GM12878 (cell line): Measurements from ENCODE around the gene CITED2. TPM values are rescaled to one million over a fixed set of nuclear protein-coding genes. Genes with fewer than 3 reads are reported as not detected.

Source experiments
- ATAC-seq: fragments of 200-7000 bp; cut with Tn5 transposase; 3 replicates; pipeline ENCODE4 v1.9.1; 2020; ENCODE audit warnings: mild to moderate bottlenecking, moderate library complexity
- BruUV-seq: library from RNA; stranded (reverse); fragments of 400-500 nt; replicated peaks from 2 replicates; lab custom pipeline; 2021; lab: Mats Ljungman, UMichigan
- CTCF ChIA-PET: fragments of 300-600 bp; sonication (Branson Sonifier 250); formaldehyde crosslinking; extraction: SDS; loops from one replicate; lab custom pipeline; 2021; ENCODE audit warnings: inconsistent platforms; lab: Yijun Ruan, JAX
- POLR2A ChIA-PET: fragments of 350-600 bp; formaldehyde crosslinking; extraction: SDS; loops from one replicate; lab custom pipeline; 2021; ENCODE audit warnings: inconsistent platforms; lab: Charles Lee
- RAD21 ChIA-PET: fragments of 300-600 bp; sonication (Branson Sonifier 250); formaldehyde crosslinking; loops from one replicate; lab custom pipeline; 2023; ENCODE audit warnings: antibody characterized with exemption; ENCODE audit not compliant: unreplicated experiment; lab: Charles Lee
- SMC1A ChIA-PET: fragments of 300-600 bp; sonication (Branson Sonifier 250); formaldehyde crosslinking; loops from one replicate; lab custom pipeline; 2023; ENCODE audit not compliant: unreplicated experiment, uncharacterized antibody; lab: Charles Lee
- DNase-seq: peaks from one replicate; pipeline ENCODE4 v3.0.0-alpha.2; 2011; ENCODE audit warnings: low read depth, low spot score
- FAIRE-seq: peaks from 3 replicates; lab custom pipeline; 2011; peaks lifted over from hg19 to GRCh38; lab: Jason Lieb, UNC
- H2AFZ ChIP-seq: 2 replicates; pipeline ENCODE4 v1.6.0; 2011; ENCODE audit warnings: low read depth, low read length, control low read depth; ENCODE audit not compliant: control insufficient read depth
- H3K27ac ChIP-seq: 2 replicates; pipeline ENCODE4 v1.5.1; 2011; ENCODE audit warnings: control low read depth; ENCODE audit not compliant: control insufficient read depth, insufficient read depth
- H3K27me3 ChIP-seq, 2 experiments: replicated peaks in 1 of 2; 2 replicates each; pipeline versions ENCODE4 v1.6.0 to v1.6.1; 2011; ENCODE audit warnings: low read length in 1 of 2; ENCODE audit not compliant: control insufficient read depth in 2 of 2, insufficient read depth in 2 of 2
- H3K36me3 ChIP-seq, 2 experiments: 2 replicates each; pipeline ENCODE4 v1.5.1; 2011; ENCODE audit warnings: low read length in 1 of 2; ENCODE audit not compliant: control insufficient read depth in 2 of 2, insufficient read depth in 2 of 2
- H3K4me1 ChIP-seq: 2 replicates; pipeline ENCODE4 v1.6.1; 2011; ENCODE audit warnings: mild to moderate bottlenecking, low read length, moderate library complexity, mixed read lengths; ENCODE audit not compliant: control insufficient read depth, insufficient read depth
- H3K4me2 ChIP-seq: 2 replicates; pipeline ENCODE4 v1.6.0; 2011; ENCODE audit warnings: control low read depth; ENCODE audit not compliant: control insufficient read depth, insufficient read depth
- H3K4me3 ChIP-seq: fragments of 200-600 bp; sonication (generic); 2 replicates; pipeline ENCODE4 v1.5.1; 2016
- H3K79me2 ChIP-seq: 2 replicates; pipeline ENCODE4 v1.6.0; 2011; ENCODE audit warnings: low read length; ENCODE audit not compliant: control insufficient read depth, insufficient read depth
- H3K9ac ChIP-seq: 2 replicates; pipeline ENCODE4 v1.8.0; 2011; ENCODE audit warnings: low read length, control low read depth, mixed read lengths; ENCODE audit not compliant: control insufficient read depth, insufficient read depth
- H3K9me3 ChIP-seq: replicated peaks from 3 replicates; pipeline ENCODE4 v1.5.1; 2011; ENCODE audit warnings: mild to moderate bottlenecking, low read length; ENCODE audit not compliant: control insufficient read depth, insufficient read depth
- H4K20me1 ChIP-seq: 2 replicates; pipeline ENCODE4 v1.6.0; 2011; ENCODE audit not compliant: control insufficient read depth, insufficient read depth
- BCL11A ChIP-seq: IDR thresholded peaks from 2 replicates; pipeline ENCODE4 v1.6.1; 2011; ENCODE audit warnings: low read depth, low read length
- CHD1 ChIP-seq: IDR thresholded peaks from 2 replicates; pipeline ENCODE4 v1.6.1; 2012; ENCODE audit warnings: low read depth, low read length, improper control_type of control experiment
- CUX1 ChIP-seq: IDR thresholded peaks from 2 replicates; pipeline ENCODE4 v1.6.1; 2012; ENCODE audit warnings: improper control_type of control experiment, low read depth, low read length; ENCODE audit not compliant: insufficient replicate concordance
- EED ChIP-seq: sonication (generic); IDR thresholded peaks from 2 replicates; pipeline ENCODE4 v1.6.1; 2016; ENCODE audit warnings: antibody characterized with exemption, low read depth
- ETV6 ChIP-seq, 2 experiments: fragments of 450-650 bp in 1 of 2; IDR thresholded peaks in 1 of 2; conservative IDR thresholded peaks in 1 of 2; 2 replicates each; pipeline ENCODE4 v1.6.1; 2014; ENCODE audit warnings: antibody characterized with exemption in 1 of 2, borderline replicate concordance in 1 of 2, low read depth in 1 of 2, mild to moderate bottlenecking in 1 of 2, moderate library complexity in 1 of 2
- IKZF1 ChIP-seq: fragments of 450-650 bp; conservative IDR thresholded peaks from 2 replicates; pipeline ENCODE4 v1.6.1; 2017; ENCODE audit warnings: antibody characterized with exemption, mild to moderate bottlenecking
- MTA2 ChIP-seq: fragments of 450-650 bp; IDR thresholded peaks from 2 replicates; pipeline ENCODE4 v1.6.1; 2016; ENCODE audit warnings: low read depth, mild to moderate bottlenecking, moderate library complexity
- NFYA ChIP-seq: IDR thresholded peaks from 2 replicates; pipeline ENCODE4 v1.6.1; 2011; ENCODE audit warnings: low read depth, mild to moderate bottlenecking, low read length, improper control_type of control experiment, borderline replicate concordance
- SMC3 ChIP-seq: IDR thresholded peaks from 2 replicates; pipeline ENCODE4 v1.6.1; 2011; ENCODE audit warnings: low read length, improper control_type of control experiment, borderline replicate concordance
- SRF ChIP-seq, 2 experiments: IDR thresholded peaks; 2 replicates each; pipeline ENCODE4 v1.6.1; 2011; ENCODE audit warnings: low read depth in 2 of 2, low read length in 2 of 2, mild to moderate bottlenecking in 1 of 2, moderate library complexity in 1 of 2
- TCF12 ChIP-seq: IDR thresholded peaks from 2 replicates; pipeline ENCODE4 v1.6.1; 2011; ENCODE audit warnings: low read depth, mild to moderate bottlenecking, low read length
- ZNF622 ChIP-seq: fragments of 450-650 bp; IDR thresholded peaks from 2 replicates; pipeline ENCODE4 v1.6.1; 2017; ENCODE audit warnings: mild to moderate bottlenecking, inconsistent platforms
- WGBS: methylation state at CpG from one replicate; pipeline ENCODE4 v1.1.6; 2016; ENCODE audit warnings: low lambda C conversion rate; ENCODE audit not compliant: insufficient replicate concordance, insufficient coverage; ENCODE audit errors: missing lambda C conversion rate; 5-methylcytosine and 5-hydroxymethylcytosine counted together
- in situ Hi-C: fragments of 300-500 bp; cut with MboI; formaldehyde crosslinking; loops from 9 replicates; pipeline ENCODE4 v1.14.3; 2018; ENCODE audit warnings: mixed read lengths
- intact Hi-C: fragments of 100-400 bp; cut with micrococcal nuclease; formaldehyde crosslinking; loops from one replicate; pipeline ENCODE4 v1.14.2; 2022; ENCODE audit not compliant: unreplicated experiment
- polyA plus RNA-seq, 11 experiments: library from polyadenylated mRNA; depleted of rRNA in 4 of 11; unstranded in 6 of 11; stranded (reverse) in 5 of 11; fragments of >200 nt; fragmentation: Nextera tagmentation in 4 of 11; fragmentation: Illumina TruSeq in 1 of 11; extraction: Ambion mirVana in 4 of 11; extraction: Trizol in 1 of 11; gene quantifications; 1 replicate in 1 of 11; 2 replicates in 10 of 11; pipeline versions ENCODE4 v1.2.1 to v1.2.3, GENCODE V29; 2011 to 2016; ENCODE audit warnings: inconsistent platforms in 2 of 11, missing spikeins in 2 of 11, low read depth in 1 of 11
- total RNA-seq, 4 experiments: library from RNA; depleted of rRNA in 3 of 4; stranded (reverse); fragments of >200 nt in 3 of 4; fragmentation: Illumina TruSeq in 1 of 4; extraction: Trizol in 1 of 4; gene quantifications; 2 replicates each; pipeline versions ENCODE4 v1.2.1 to v1.2.3, GENCODE V29; 2013 to 2021

The CITED2 gene
- total and polyA plus RNA-seq, 10 of the 15 experiments (the other 5 are each of a cell fraction or from before 2014, with no cell fraction given): 0.08 to 20.0 (median 7.3) TPM

DNA sequence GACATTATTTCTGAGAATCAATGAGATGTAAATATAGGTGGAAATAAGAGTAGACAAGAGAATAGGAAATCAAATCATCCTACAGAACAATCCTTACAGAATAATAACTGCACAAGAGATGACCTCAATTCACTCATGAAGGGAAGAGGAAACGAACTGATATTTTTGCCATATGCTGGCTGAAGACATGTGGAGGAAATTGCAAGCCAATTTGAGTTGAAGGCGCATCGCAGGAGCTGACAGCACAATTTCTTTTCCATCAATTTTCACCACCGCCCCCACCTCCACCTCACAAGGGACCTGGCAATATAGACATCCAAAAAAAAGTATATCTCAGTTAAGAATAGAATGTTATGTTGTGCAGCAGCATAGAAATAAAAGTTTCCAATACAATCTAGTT, 20.3 kb downstream of the CITED2 start:
- ChIA-PET RAD21 (interaction anchor here (1.0 to 2.3 kb wide), 3 partner anchors 10 to 135 kb away, joined by 3 to 11 read pairs (median 8); no protein-coding TSS in a partner anchor), CTCF (interaction anchor here (1.5 to 5.3 kb wide), 3 partner anchors 10 to 134 kb away, joined by 4 to 30 read pairs (median 5); no protein-coding TSS in a partner anchor), SMC1A (interaction anchor here (0.9 to 1.6 kb wide), 4 partner anchors 10 to 135 kb away, joined by 3 to 7 read pairs (median 4); no protein-coding TSS in a partner anchor), POLR2A (no interaction called here)
- no peak overlapping the region for H3K9ac ChIP-seq
- no peak overlapping the region for H3K4me3 ChIP-seq
- no peaks in the 10 kb centered on the region; the same call in 2 of the 3 replicates for H3K9me3 ChIP-seq
- no peaks in the 10 kb centered on the region for H4K20me1 ChIP-seq
- no peaks in the 10 kb centered on the region for H3K36me3 ChIP-seq
- intact Hi-C loops: no loop called here
- no peak overlapping the region for H2AFZ ChIP-seq
- no peak for ATAC-seq
- TF ChIP-seq EED: no peak
- no peak for TF ChIP-seq CHD1
- no peak for TF ChIP-seq SRF (IDR thresholded peaks at IDR 0.05; ENCODE audit: low read depth in 2 of 2, low read length in 2 of 2)
- TF ChIP-seq ETV6 (conservative IDR thresholded peaks at IDR 0.05 in 1 of 2, IDR thresholded peaks at IDR 0.05 in 1 of 2; ENCODE audit: borderline replicate concordance in 1 of 2, low read depth in 1 of 2): no peak
- FAIRE-seq: no peak
- H3K4me2 ChIP-seq: no peak overlapping the region
- H3K27ac ChIP-seq: no peak overlapping the region
- in situ Hi-C loops: loop anchor here (10.0 kb wide), 1 partner anchor 759 kb away; no protein-coding TSS in a partner anchor
- H3K79me2 ChIP-seq: no peaks in the 10 kb centered on the region
- no TSS peak for BruUV-seq
- no peaks in the 10 kb centered on the region for H3K4me1 ChIP-seq
- DNase-seq: no peak
- 61% methylated on average over 4 of the region's 4 CpGs for WGBS
- no peaks in the 10 kb centered on the region for H3K27me3 ChIP-seq

GRCh38 chr6:139349464-139350020, 24.9 kb downstream of the CITED2 start:
- H3K79me2 ChIP-seq: no peaks in the 10 kb centered on the region
- CTCF ChIA-PET: interaction anchor here (1.9 to 2.0 kb wide), 2 partner anchors 20 to 130 kb away, joined by 4 to 9 read pairs; no protein-coding TSS in a partner anchor
- no peaks in the 10 kb centered on the region for H4K20me1 ChIP-seq
- no peaks in the 10 kb centered on the region for H3K36me3 ChIP-seq
- SMC1A ChIA-PET: interaction anchor here (1.4 to 1.7 kb wide), 4 partner anchors 11 to 218 kb away, joined by 4 to 6 read pairs (median 4); no protein-coding TSS in a partner anchor
- intact Hi-C loops: no loop called here
- H3K27ac ChIP-seq: no peak overlapping the region
- no peaks in the 10 kb centered on the region for H3K27me3 ChIP-seq
- WGBS: 34% methylated on average over 5 of the region's 5 CpGs
- no peaks in the 10 kb centered on the region for H3K9me3 ChIP-seq
- POLR2A ChIA-PET: no interaction called here
- H3K4me1 ChIP-seq: no peaks in the 10 kb centered on the region
- FAIRE-seq: no peak
- in situ Hi-C loops: loop anchor here (10.0 kb wide), 1 partner anchor 755 kb away; no protein-coding TSS in a partner anchor
- no peak overlapping the region for H3K4me3 ChIP-seq
- RAD21 ChIA-PET: interaction anchor here (1.5 kb wide), 1 partner anchor 130 kb away, joined by 8 read pairs; no protein-coding TSS in a partner anchor
- no peak overlapping the region for H2AFZ ChIP-seq
- H3K4me2 ChIP-seq: no peak overlapping the region
- no peak for ATAC-seq
- H3K9ac ChIP-seq: no peak overlapping the region
- BruUV-seq: no TSS peak
- no peak for DNase-seq
- TF ChIP-seq BCL11A (no peak), NFYA (no peak), CUX1 (no peak), SMC3 (no peak), IKZF1 (no peak), MTA2 (no peak), TCF12 (no peak), ZNF622 (no peak)
